Endometrial microvascular endothelial cells (primary cell): Measurements from ENCODE around the gene SP2. TPM values are rescaled to one million over a fixed set of nuclear protein-coding genes. Genes with fewer than 3 reads are reported as not detected.

Source experiments
- in situ Hi-C: cut with HindIII; loops from 2 replicates; pipeline ENCODE4 v1.10.0; 2017; ENCODE audit warnings: low sequenced_read_pairs, low pct_unique_long_range_greater_than_20kb; ENCODE audit errors: inconsistent ontology term
- total RNA-seq: library from RNA; depleted of rRNA; stranded (reverse); fragments of >200 nt; gene quantifications from one replicate; pipeline ENCODE4 v1.2.3, GENCODE V29; 2015; ENCODE audit errors: inconsistent ontology term

Gene SP2
- total RNA-seq, 1 donor from 2014 or later = 1.4 TPM

DNA sequence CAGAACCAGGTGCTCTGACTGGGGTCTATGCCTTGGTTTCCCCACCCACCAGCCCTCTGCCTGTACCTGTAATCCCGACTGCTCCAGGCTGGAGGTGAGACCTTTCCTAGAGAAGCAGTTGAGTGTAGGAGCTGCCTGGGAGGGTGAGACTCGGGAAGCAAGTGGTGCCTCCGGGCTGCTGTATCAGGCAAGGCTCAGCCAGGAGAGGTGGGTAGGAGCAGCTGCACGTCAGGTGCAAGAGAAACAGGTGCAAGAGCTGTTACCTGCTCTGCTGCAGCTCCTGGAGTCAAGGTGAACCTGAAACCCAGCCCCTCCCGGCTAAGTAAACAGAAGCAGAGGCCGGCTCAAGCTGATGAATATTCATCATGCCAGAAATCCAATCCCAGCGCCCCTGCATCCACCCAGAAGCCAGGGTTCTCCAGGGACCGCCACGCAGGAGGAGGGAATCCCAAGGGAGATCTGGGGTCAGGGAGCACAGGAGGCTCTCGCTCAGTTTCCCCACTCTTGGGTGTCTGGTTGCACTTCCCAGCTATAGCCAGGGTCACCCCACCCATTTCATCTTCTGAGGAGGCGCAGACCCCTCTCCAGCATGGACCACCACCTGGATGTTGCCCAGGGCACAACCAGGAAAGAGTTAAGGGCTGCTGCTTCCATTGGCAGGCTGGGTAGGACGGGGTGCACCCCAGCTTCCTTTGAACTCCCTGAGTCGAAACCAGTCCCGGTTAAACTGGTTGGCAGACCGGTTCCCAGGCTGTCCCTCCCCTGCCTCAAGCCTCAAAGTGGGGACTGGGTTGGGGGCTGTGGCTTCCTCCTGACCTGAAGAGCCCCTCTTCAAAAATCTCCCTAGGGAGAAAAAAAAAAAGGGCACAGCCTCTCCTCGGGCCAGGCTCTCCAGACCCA, 61.8 kb downstream of the SP2 start, which contains the start of gene PRR15L:
Gene PRR15L, minus strand, starts transcription at position 293 of the 900 bp plus-strand sequence. CDS start 4,649 bp downstream, outside the sequence.
- in situ Hi-C loops = no loop called here

DNA sequence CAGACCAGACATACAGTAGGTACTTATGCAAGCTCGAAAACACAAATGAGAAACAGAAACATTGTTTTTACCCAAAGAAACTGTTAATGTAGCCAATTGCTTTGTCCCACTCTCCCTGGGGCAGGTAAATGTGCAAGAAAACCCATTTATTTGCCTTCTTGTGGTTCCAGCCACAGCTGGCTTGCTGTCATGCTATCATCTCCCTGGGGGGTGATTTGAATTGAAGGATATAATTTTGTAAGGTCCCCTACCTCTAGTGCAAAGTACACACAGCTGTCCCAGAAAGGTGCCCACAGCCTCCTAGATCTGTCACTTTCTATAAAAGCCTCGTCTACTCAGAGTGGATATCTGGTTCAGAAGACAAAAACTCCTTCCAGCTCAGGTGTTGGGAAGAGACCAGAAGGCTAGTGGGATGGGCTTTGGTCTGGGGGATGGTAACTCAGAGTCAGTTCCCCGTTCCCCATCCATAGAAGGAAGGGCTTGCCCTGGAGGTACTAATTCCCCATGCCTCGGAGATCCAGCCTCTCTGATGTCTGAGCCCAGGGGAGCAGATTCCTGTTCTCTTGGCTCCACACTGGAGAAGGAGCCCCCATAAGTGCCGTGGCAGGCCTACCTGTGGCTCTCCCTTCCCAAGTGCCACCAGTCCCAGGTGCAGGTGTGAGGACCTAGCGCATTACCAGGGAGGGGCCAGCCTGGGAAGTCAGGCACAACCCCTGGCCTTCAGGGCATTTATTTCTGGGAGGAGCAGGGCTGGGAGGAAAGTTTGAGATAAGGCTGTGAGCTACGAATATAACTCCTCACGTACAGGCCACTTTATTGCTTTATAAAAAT, 64.0 kb downstream of the SP2 start:
- in situ Hi-C loops = no loop called here

- in situ Hi-C loops = no loop called here
Measured at GRCh38 chr17:47961406-47961805, 65.4 kb downstream of the SP2 start.

DNA sequence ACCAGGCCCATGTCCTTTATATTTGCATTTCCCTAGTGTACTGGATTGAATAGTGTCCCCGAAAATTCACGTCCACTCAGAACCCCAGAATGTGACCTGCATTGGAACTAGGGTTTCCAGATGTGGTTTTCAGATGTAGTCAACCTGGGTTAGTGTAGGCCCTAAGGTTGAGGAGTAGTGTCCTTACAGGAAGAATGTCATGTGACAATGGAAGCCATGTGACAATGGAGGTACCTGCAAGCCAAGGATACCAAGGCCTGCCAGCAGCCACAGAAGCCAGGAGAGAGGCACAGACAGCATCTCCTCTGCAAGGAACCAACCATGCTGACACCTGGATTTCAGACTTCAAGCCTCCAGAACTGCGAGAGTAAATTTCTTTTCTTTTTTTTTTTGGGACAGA, 66.9 kb downstream of the SP2 start:
- in situ Hi-C loops = no loop called here

- in situ Hi-C loops = no loop called here
Measured at GRCh38 chr17:47964856-47965255, 68.8 kb downstream of the SP2 start.

DNA sequence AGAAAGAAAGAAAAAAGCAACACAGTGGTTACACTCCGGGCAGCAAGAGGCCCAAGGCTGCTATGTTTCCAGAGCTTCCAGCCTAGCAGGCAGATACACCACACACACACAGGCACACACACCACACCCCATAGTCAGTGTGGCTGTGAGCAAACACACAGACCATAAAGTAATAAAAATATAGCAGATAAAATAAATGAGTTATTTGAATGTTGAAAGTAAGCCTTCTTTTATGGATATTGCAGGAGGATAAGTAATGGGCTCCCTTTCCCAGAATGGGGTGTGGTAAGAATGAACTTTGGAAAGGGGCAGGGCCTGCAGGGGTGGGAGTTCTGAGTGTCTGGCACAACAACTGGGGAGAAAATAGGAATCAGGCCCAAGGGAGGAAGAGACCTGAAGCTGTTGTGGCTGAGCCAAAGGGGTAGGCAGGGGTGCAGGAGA, 70.1 kb downstream of the SP2 start:
- in situ Hi-C loops = no loop called here

- in situ Hi-C loops = no loop called here
Measured at GRCh38 chr17:47967607-47968252, 71.7 kb downstream of the SP2 start.

GRCh38 chr17:47968836-47969235, 72.8 kb downstream of the SP2 start:
- in situ Hi-C loops = no loop called here

GRCh38 chr17:47969930-47970724, 74.1 kb downstream of the SP2 start:
- in situ Hi-C loops = no loop called here

- in situ Hi-C loops = no loop called here
Measured at GRCh38 chr17:47970725-47971499, 74.9 kb downstream of the SP2 start, which contains the start of gene CDK5RAP3. Gene CDK5RAP3 (plus strand): TSS chr17:47971113. CDS start chr17:47971147, 34 bp downstream.

GRCh38 chr17:47973541-47973940, 77.5 kb downstream of the SP2 start:
- in situ Hi-C loops = no loop called here

DNA sequence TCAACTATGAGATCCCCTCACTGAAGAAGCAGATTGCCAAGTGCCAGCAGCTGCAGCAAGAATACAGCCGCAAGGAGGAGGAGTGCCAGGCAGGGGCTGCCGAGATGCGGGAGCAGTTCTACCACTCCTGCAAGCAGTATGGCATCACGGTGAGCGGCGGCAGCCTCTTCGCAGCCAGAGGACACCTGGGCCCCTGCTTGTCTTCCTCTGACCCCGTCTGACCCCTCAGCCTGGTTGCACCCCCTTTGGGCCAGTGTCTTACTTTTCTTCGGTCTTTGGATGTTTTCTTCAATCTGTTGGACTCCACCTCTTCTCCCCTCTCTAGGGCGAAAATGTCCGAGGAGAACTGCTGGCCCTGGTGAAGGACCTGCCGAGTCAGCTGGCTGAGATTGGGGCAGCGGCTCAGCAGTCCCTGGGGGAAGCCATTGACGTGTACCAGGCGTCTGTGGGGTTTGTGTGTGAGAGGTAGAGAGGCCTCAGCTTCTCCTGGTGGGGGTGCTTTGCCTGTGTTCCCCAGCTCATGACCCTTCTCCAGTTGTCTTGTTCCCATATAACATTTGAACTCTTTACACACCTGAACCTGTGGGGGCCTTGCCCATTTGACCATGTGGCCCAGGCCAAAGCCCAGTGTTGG, 79.3 kb downstream of the SP2 start:
- in situ Hi-C loops = no loop called here

DNA sequence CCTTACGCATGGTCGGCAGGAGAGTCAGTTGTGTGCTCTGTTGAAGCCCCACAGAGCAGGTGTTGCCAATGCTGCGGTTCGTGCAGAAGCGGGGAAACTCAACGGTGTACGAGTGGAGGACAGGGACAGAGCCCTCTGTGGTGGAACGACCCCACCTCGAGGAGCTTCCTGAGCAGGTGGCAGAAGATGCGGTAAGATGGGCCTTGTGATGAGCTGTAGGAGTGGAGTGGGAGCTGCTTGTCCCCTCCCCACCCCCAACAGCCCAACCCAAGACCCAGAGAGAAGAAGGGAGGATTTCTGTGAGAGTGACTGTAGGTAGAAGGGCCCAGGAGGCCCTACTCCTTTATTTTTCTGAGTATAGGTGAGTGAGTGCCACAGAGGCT, 79.8 kb downstream of the SP2 start:
- in situ Hi-C loops = no loop called here

GRCh38 chr17:47978324-47978723, 82.3 kb downstream of the SP2 start:
- in situ Hi-C loops = no loop called here
